ENCODE measurements around the gene SLC22A6.
A peak's percentile ranks its signal among the peaks of the same experiment; 100 is the strongest.

SLC22A6 gene, protein sequence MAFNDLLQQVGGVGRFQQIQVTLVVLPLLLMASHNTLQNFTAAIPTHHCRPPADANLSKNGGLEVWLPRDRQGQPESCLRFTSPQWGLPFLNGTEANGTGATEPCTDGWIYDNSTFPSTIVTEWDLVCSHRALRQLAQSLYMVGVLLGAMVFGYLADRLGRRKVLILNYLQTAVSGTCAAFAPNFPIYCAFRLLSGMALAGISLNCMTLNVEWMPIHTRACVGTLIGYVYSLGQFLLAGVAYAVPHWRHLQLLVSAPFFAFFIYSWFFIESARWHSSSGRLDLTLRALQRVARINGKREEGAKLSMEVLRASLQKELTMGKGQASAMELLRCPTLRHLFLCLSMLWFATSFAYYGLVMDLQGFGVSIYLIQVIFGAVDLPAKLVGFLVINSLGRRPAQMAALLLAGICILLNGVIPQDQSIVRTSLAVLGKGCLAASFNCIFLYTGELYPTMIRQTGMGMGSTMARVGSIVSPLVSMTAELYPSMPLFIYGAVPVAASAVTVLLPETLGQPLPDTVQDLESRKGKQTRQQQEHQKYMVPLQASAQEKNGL

DNA sequence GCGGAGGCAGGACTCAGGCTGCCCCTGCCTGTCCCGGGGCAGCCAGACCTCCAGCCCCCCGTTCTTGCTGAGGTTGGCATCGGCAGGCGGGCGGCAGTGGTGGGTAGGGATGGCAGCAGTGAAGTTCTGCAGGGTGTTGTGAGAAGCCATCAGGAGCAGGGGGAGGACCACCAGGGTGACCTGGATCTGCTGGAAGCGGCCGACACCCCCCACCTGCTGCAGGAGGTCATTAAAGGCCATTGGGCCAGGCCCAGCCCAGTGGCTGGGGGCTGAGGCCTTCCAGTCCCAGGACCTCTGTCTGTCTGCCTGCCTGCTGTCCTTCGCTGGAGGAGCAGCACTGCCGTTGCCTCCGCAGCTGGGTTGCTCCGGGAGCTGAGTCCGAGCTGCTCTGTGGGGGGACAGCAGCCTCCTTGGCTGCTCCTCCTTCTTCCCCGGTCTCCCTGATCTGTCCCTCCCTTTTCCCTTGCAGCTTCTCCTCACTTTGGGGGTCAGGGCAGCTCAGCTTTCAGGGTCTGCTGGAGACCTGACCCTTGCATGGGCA is at the start of gene SLC22A6:
TSS of gene SLC22A6 (minus strand) at position 517 of the 541 bp plus-strand sequence. CDS start at position 240, 277 bp downstream.
- DNase-seq (ENCODE audit: extremely low read depth in 1 of 2, low read depth in 1 of 2), result no peak

DNA sequence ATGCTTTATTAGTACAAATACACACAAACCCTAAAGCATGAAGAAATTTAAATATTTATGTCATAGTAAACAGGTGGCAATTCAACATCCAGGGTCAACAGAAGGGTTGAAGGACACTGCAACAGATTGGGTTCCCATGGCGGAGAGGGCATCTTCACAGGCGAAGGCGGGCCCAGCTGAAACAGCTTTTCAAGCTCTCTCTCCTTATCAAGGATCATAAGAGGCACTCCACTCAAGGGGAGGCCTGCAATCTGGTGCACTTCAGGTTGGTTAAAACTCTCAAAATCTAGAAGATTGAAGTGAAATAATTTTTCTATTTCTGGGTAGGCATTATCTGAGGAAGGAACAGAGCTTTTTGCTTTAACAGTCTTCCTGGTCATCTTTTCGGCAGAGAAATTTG is 47.7 kb upstream of the SLC22A6 start:
- no peak for DNase-seq (ENCODE audit: extremely low read depth in 1 of 2, low read depth in 1 of 2)

DNA sequence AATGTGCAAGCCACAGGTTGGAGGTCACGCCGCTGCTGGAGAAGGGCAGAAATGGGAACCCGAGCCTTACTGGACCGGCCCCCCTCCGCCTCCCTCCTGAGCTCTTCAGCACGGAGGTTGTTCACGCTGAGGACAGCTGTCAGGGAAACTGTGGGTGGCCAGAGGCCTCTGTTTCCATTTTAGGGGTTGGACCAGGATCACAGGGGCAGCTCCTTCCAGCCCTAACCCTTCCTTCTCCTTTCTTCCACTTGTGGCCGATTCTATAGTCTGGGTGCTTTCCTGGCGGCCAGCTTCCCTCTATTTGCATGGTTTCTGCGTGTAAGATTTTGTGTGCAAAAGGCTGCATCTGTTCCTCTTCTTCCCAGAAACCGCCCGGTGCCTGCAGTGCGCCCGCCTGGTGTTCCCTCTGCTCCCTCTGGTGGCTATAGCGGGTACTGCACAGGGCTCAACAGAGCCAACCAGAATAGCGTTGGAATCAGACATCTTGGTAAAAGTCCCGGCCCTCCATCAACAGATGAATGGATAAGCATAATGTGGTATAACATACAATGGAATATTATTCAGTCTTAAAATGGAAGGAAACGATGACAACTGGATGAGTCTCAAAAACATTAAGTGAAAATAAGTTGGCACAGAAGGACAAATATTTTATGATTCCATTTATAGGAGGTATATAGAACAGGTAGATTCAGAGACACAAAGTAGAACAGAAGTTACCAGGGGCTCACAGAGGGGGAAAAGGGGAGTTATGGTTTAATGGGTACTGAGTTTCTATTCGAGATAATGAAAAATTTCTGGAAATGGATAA is 39.3 kb upstream of the SLC22A6 start:
- DNase-seq (ENCODE audit: extremely low read depth in 1 of 2, low read depth in 1 of 2), result peak; percentile 48 to 64

DNA sequence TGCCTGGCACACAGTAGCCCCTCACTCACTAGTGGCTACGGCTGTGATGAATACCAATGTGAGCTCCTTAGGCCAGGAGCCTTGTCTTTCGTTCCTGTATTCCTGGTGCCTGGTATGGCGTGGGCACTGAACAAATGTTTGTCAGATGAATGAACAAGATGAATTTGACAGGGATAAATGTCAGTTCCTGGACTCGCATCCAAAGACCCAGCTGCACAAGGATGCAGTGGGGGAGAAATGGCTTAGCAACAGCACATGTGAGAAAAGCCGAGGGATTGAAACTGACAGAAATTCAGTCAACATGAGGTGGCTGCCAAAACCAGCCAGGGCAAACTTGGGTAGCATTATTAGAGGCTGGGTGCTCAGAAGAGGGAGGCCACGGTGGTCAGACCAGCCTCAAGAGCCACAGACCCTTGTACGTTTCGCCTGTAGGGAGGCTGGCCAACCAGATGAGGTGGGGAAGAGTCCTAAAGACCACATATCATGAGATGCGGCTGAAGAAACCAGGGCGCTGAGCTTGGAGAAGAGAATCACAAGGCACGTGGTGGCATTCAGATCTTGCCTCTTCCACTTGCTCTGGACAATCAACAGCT is 38.6 kb upstream of the SLC22A6 start:
- DNase-seq (ENCODE audit: extremely low read depth in 1 of 2, low read depth in 1 of 2), result no peak

DNA sequence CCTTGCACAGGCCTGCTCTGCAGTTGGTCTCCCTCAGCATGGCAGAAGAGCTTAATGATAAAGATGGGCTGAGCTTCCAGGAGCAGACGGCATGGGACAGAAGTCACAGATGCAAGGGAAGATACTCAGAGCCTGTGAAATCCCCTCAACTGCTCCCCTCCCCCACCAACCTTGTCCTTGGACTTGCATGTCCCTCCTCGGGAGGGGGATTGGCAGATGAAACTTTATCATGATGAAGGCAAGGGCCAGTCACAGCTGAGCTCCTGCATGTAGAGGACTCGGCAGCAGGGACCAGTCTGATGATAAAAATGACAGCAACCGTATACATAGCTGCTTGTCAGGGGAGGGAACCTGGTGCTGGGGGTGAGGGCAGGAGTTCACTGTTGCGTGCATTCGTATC is 37.7 kb upstream of the SLC22A6 start:
- DNase-seq (ENCODE audit: extremely low read depth in 1 of 2, low read depth in 1 of 2), result no peak

DNA sequence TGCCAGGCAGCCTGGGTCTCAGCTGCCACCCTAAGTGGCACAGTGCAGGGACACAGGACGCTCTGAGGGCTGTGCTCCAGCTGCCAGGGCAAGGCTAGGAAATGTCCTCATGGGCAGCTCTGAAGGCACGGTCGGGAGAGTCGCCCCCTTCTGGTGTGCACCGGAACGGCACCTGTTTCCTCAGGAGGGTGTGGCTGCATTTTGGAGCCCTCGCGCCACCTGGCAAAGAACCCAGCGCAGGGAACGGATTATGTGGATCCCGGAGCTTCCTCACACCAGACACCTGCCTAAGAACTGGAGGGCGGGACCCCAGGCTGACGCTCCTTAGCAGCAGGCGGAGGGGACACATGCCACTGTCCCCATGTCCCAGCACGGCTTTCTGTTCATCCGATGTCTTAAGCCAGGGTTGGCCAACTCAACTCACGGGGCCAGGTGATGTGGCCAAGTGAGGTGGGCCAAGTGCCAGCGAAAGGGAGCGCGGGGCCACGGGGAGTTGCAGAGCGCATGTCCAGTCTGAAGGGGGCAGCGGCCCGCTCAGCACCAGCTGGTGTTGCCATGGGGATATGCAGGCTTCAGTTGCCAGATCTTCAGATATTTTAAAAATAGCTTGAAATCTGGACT is 36.0 kb upstream of the SLC22A6 start:
- peak in 1 of 2 donors; percentile 6 for DNase-seq (ENCODE audit: extremely low read depth in 1 of 2, low read depth in 1 of 2)

DNA sequence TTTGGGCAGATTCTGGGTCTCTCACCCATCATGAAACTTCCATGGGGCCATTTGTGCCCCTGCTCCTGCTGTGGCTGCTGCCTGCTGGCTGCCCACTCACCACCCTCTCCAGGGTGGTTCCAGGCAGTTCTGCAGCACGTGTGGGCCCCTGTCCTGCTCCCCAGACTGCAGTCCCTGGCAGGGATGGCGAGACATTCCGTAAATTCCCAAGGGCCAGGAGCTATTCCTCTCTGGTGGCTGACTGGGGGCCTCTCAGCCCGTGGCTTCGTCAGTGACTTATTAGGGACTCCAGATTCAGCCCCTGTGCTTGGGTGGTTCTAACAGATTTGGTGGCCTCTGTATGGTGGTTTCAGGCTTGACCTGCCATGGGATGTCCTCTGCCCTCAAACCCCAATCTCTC is 34.7 kb upstream of the SLC22A6 start:
- no peak for DNase-seq (ENCODE audit: extremely low read depth in 1 of 2, low read depth in 1 of 2)

DNA sequence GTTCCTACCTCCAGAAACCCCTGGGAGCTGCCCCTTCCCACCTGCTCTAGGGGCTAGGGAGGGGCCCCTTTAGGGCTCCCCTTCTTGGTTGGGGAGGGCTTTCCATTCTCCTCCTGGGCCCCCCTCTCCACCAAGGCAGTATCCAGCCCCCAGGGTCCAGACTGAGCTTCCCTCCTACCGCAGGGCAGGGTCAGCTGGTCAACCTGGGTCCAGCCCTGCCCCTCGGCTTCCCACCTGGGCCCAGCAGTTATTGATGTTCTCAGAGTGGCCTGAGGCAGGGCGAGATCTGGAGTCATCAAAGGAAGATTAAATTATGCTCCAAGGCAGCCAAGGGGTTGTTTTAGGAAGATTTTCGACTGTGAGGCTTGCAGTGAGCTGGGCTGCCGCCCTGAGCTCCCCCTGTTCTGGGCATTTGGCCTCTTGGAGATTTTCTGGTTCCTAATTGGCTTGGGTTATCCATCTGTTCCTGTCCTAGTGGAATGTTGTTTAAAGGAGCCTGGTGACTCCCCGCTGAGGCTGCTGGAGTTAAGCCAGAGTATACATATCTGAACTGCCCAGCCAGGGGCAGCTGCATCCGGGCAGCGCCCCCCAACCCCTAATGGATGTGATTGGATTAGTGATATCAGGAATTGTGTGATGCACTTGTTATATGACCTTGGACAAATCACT is 32.7 kb upstream of the SLC22A6 start:
- DNase-seq (ENCODE audit: extremely low read depth in 1 of 2, low read depth in 1 of 2), result no peak

DNA sequence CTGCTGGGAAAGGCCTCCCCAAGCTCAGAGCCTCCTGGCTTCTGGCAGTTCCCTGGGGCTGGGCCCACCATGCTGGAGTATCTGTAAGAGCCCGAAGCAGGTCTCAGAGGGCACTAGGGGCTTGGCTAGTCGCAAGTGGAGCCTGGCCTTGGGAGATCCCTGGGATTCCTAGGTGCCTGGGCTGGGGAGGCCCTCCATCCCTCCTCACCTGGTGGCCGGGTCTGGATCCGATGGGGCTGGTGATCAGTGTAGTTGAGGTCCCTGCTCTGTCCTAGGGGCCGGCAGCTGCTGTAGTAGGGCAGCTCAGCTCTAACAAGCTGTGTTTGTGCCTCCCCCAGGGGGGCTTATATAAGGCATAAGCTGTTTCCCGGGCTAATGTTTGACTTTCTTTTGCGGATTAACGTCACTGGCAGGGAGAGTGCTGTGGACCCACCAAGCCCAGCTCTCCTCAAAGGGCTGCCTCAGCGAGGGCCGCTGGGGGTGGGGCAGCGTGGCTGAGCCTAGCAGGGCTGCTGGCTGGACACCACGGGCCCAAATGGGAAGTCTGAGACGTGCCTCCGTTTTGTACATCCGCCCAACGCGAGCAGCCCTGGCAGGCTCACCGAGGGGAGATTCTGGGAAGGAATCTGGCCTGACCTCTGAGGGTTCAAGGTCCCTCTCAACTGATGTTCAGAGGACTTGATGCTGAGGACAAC is 30.9 kb upstream of the SLC22A6 start, which contains the start of gene SLC22A8:
TSS of gene SLC22A8 (minus strand) at position 321 of the 695 bp plus-strand sequence. CDS start 883 bp downstream, outside the sequence.
- no peak for DNase-seq (ENCODE audit: extremely low read depth in 1 of 2, low read depth in 1 of 2)

DNA sequence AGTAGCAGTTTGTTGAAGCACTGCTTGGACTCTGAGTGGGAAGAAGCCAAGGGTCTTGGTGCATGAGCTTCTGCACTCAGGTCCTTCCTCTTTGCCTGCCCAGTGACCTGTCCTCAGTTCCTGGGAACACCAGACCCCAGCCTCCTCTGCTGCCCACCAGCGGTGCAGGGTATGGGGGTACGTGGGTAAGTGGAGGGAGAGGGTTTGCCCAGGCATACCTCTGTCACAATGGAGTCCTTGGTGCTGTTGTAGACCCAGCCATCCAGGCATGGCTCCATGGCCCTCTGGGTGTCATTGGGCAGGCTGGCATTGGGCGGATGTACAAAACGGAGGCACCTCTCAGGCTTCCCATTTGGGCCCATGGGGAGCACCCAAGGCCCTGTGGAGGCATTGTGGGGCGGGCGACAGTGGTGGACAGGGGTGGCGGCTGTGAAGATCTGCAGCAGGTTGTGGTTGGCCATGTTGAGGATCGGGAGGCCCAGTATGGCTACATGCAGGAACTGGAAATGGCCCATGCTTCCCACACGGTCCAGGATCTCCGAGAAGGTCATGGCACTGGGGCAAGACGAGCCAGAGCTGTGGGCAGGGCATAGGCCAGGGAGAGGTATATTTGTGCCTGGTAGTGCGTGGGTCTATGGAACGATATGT is 29.8 kb upstream of the SLC22A6 start:
- DNase-seq (ENCODE audit: extremely low read depth in 1 of 2, low read depth in 1 of 2), result no peak

DNA sequence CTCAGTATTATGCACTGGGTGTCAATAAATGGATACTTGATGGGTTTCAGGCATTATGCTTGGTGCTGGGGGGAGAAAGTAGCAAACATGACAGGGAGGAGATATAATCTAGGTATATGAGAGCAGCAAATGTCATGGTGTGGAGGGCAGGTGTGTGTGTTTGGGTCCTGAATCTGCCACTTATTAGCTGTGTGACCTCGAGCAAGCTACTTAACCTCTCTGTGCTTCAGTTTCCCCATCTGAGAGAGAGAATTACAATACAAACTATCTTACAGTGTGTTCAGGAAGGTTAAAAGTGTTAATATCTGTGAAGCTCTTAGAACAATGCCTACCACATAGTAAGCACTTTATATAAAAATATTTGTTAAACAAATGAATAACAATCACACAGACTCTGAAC is 28.1 kb upstream of the SLC22A6 start:
- DNase-seq (ENCODE audit: extremely low read depth in 1 of 2, low read depth in 1 of 2), result no peak

DNA sequence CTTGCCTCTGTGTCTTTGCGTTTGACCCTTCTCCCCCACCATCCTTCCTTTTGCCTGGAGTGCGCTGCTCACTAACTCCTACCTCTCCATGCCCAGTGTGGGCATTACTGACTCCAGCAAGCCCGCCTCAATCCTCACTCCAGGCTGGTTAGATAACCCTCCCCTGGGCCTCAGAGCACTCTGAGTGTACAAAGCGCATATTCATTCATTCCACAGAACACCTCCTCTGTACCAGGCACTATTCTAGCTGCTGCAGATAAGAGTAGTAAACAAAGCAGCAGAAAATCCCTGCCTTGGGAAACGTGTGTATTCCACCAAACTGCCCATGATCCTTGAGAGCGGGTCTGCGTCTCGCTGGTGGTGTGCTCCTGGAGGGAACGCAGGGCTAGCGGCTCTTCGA is 27.7 kb upstream of the SLC22A6 start:
- no peak for DNase-seq (ENCODE audit: extremely low read depth in 1 of 2, low read depth in 1 of 2)

DNA sequence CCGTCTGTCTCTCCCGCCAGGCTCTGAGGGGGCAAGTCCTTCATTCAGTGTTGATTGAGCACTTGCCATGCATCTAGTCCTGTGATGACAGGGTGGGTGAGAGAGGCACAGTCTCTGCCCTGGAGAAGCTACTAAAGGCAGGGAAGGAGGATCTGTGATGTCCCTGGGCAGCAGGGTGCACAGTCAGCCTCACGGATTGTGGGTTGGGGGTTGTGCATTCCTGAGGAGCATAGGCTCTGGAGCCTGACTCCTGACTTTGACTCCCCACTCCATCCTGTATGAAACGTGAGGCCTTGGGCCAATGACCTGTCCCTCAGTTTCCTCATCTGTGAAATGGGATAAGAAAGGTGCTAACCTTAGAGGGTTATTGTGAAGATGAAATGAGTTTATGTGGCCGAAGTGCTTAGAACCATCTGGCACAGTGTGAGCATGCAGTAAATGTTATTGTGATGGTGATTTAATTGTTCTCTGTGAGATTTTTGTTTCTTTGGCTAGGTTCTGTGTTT is 26.2 kb upstream of the SLC22A6 start:
- no peak for DNase-seq (ENCODE audit: extremely low read depth in 1 of 2, low read depth in 1 of 2)

DNA sequence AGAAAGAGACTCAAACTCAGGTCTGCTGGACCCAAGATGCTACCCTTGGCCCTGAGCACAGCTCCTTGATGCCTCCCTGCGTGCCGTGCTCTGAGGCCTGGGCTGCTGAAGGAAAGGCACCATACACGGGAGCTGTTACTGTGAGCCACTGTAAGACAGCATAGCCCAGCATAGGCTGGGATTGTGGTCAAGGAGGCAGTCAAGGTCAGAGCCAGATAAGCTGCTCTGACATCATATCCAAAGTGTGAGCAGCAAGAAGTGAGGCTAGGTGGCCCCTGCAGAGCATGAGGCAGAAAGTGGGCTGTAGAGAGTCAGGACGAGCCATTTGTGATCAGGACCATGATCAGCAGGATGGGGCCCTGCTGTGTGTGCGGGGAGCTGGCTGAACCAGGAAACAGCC is 23.2 kb upstream of the SLC22A6 start:
- DNase-seq (ENCODE audit: extremely low read depth in 1 of 2, low read depth in 1 of 2), result no peak

DNA sequence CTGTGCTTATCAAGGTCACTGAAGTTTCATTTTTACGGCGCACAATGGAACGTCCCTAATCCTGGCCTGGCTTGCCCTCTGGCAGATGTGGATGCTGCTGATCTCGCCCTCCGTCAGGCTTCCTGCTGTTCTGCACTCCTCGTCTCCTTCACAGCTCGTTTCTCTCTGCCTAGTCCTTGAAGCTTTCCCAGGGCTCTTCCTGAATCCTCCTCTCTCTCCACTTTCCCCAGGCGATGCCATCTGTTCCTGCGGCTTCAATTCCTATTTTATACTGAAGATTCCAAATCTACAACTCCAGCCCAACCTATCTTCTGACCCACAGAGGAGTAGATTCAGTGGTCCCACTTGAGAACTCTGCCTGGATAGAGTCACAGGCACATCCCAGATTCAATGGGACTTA is 16.7 kb upstream of the SLC22A6 start:
- no peak for DNase-seq (ENCODE audit: extremely low read depth in 1 of 2, low read depth in 1 of 2)

DNA sequence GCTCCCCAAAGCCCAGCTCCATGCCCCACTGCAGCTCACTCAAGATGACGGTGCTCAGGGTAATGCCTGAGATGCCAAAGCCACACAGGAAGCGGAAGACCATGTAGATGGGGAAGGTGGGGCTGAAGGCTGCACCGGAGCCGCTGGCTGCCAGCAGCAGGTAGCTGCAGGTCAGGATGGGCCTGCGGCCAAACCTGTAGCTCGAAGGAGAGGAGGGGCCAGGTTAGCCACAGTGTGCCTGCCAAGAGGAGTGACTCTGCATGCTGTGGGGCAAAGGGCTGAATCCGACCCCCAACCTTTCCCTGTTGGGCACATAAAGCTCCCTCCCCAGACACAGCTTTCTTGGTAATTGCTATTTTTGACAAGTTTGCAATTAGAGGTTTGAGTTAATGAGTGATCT is 14.9 kb upstream of the SLC22A6 start:
- DNase-seq (ENCODE audit: extremely low read depth in 1 of 2, low read depth in 1 of 2), result no peak

DNA sequence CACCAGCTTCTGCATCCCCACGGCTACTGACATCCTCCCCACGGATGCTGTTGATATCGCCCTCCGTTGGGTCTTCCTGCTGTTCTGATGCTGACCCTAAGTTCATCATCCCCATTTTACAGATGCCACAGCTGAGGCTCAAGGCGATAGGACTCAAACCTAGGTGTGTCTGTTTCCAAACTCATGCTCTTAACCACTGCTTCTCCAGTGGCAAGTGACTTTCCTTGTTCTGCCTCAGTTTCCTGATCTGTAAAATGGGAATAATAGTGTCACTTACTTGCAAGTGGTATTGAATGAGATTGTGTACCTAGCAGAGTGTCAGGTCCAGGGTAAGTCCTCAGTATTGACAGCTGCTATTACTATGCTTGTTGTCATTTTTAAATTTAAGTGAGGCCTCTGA is 14.4 kb upstream of the SLC22A6 start:
- no peak for DNase-seq (ENCODE audit: extremely low read depth in 1 of 2, low read depth in 1 of 2)

DNA sequence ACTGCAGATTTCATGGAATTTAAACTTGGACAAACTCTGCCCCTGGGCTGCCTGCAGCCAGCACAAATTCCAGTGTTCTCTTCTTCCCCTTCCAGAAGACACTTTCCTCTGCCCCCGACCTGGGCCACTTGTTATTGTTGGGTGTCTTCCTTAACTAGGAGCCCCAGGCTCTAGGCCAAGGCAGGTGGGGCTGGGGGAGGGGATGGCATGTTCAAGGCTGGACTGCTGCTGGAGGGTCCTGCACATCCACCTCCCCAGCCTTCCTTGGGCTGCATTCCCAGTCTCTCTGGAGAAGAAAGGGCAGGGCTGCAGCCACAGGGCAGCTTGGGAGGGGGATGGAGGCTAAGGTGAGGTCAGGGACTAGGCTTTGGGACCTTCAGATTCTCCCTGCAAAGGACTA is 11.5 kb upstream of the SLC22A6 start:
- DNase-seq (ENCODE audit: extremely low read depth in 1 of 2, low read depth in 1 of 2), result no peak

DNA sequence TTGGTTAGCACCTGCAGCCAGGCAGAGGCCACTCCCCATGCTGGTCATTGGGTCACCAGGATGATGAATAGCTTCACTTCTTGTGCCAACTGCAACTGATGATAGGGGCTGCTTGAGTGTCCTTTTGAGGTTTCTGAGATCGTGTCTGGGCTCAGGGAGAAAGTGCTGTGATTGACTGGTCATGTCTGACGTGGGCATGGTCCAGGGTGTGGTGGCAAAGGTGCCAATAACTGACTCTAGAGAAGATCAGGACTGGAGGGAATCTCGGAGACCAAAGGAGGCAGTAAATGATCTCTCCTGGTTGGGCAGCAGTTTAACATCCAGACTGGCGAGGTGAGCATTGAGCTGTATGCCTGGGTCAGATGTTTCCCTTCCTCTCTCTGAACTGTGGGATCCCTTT is 10.0 kb upstream of the SLC22A6 start:
- DNase-seq (ENCODE audit: extremely low read depth in 1 of 2, low read depth in 1 of 2), result no peak

Measured in stimulated activated CD8-positive, alpha-beta memory T cell treated with anti-CD3 and anti-CD28 coated beads, Interleukin-7, amount 100 ng/mL, for 48 hours (primary cell).